Measurements from ENCODE around the gene SLC5A8.

SLC5A8 gene, protein sequence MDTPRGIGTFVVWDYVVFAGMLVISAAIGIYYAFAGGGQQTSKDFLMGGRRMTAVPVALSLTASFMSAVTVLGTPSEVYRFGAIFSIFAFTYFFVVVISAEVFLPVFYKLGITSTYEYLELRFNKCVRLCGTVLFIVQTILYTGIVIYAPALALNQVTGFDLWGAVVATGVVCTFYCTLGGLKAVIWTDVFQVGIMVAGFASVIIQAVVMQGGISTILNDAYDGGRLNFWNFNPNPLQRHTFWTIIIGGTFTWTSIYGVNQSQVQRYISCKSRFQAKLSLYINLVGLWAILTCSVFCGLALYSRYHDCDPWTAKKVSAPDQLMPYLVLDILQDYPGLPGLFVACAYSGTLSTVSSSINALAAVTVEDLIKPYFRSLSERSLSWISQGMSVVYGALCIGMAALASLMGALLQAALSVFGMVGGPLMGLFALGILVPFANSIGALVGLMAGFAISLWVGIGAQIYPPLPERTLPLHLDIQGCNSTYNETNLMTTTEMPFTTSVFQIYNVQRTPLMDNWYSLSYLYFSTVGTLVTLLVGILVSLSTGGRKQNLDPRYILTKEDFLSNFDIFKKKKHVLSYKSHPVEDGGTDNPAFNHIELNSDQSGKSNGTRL

DNA sequence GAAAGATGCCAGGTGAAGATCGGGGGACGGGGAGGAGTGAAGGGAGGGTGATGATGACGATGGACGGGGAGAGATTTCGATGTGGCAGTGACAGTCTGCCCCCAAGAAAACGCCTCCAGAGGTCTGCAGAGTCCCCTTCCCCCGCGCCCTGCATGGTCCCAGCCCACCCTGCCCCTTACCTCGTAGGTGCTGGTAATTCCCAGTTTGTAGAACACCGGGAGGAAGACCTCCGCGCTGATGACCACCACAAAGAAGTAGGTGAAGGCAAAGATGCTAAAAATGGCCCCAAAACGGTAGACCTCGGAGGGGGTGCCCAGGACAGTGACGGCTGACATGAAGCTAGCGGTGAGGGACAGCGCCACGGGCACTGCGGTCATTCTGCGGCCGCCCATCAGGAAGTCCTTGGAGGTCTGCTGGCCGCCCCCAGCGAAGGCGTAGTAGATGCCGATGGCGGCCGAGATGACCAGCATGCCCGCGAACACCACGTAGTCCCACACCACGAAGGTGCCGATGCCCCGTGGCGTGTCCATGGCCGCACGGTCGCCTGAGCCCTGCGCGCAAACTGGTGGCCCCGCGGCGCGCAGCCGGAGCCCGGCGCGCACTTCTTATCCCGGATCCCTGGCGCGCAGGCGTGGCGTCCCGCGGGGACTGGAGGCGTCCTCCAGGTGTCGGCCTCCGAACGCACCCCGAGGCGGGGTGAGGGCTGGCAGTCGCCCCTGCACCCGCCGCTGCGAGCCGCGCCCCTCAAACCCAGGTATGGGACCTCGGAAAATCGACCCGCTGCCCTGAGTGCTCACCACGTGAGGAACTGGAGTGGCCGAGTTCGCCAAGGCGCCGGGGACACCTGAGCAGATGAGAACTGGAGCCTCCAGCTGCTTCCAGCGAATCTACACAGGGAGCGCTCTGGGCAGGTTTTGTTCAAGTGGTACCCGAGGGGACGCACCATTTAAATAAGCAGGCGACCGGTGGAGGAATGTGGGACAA, at the start of gene SLC5A8:
SLC5A8 (minus strand) TSS at position 920 of the 984 bp plus-strand sequence; CDS start at position 530, 390 bp downstream.
- no peak for DNase-seq (ENCODE audit: low spot score)

DNA sequence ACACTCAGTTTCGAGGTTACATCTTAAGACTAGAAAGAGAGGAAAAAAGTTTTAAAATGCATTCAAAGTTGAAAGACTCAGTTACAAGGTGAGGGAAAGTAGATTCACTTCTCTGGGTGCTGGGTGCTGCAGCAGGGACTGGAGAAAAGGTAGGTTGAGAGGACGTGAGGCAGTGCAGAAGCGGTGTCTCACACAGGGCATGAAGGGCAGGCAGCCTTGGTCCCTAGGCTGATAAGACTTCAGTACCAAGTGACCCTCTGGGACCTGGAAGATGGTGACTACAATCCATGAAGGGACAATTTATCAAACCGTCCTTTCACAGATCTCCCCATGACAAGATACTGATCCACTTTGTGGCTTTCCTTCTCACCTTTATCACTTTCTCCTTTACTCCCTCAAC, 47.3 kb upstream of the SLC5A8 start:
- DNase-seq (ENCODE audit: low spot score), result no peak

DNA sequence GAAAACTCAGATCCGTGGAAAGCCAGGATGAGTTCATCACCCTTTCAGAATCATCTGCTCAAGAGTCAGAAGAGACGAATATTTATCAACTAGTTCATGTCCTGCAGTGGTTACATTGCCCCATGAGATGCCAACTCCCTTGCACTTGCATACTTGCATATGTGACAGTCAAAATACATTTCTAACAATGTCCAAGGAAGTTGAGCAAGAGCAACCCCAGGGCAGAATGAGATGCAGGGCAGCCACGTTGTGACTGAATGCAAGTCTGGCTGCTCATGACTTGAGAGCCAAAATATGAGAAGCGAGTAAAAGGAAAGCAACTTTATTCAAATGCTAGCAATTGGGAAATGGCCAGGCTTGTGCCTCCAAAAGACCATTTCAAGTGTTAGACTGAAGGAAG, 46.2 kb upstream of the SLC5A8 start:
- no peak for DNase-seq (ENCODE audit: low spot score)

DNA sequence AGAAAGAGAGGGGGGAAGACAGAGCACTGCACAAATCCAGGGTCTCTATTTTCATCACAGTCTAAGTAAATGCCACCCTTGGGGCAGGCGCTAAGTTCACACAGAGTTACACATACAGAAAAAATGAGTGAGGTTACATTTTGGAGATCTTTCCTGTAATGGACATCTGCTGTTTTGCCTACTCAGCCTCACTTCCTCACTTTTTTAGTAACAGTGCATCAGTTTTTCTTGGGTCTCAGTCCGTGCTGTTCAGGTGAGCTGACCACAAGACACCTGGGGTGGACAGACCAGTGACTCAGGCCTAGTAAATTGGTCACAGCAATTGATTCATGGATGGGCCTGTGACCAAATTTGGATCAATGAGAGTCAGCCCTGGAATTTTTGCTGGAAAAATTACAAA, 33.6 kb upstream of the SLC5A8 start:
- no peak for DNase-seq (ENCODE audit: low spot score)

DNA sequence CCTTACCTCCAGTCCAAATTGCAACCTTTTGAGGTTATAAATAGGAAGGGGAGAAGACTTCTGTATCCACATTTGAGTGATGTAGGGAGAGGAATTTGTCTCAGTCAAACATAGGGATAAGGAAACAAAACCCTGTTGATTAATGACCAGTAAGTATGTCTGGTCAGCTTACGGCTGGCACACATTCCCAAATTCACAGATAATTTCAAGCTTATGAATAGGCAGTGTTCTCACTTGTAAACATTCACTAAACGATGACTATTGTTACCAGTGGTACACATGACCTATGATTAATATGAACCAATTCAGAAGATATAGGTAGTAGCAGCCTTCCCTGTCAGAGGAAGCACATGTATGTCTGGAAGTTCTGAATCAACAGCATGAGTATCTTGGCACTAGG, 33.0 kb upstream of the SLC5A8 start:
- DNase-seq (ENCODE audit: low spot score), result no peak

DNA sequence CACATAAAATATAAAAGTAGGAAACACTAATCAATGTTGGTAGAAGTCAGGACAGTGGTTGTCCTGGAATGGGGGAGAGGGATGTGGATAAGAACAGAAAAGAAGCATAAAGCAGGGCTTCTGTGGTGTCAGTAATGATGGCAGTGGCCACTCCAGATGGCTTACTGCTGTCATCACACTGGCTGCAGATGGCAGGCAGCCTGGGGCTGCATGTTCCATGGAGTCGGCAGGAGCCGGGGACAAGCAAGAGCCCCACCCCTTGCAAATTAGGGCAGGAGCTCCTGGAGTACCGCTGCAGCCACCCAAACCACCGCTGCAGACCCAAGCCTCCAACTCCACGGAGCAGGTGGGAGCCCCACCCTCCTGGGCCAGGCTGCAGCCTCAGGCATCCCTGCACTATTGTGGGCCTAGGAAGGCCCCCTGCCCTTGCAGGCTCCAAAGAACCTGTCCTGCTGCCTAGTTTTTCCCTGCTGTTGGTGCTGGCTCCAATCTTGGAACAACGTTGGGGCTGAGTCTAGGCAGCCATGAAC, 28.8 kb upstream of the SLC5A8 start:
- no peak for DNase-seq (ENCODE audit: low spot score)

DNA sequence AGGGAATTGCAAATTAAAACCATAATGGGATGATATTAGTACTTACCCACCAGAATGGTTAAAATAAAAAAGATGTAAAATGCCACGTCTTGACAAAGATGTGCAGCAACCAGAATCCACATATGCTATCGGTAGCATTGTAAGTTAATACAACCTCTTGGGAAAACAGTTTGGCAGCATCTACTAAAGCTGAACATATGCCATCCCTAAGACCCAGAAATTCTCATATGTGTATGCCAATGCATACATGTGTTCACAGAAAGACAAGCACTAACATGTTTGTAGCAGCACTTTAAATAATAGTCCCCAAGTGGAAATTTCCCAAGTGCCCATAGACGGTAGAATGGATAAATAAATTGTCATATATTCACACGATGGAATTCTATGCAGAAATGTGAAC, 28.3 kb upstream of the SLC5A8 start:
- DNase-seq (ENCODE audit: low spot score), result no peak

DNA sequence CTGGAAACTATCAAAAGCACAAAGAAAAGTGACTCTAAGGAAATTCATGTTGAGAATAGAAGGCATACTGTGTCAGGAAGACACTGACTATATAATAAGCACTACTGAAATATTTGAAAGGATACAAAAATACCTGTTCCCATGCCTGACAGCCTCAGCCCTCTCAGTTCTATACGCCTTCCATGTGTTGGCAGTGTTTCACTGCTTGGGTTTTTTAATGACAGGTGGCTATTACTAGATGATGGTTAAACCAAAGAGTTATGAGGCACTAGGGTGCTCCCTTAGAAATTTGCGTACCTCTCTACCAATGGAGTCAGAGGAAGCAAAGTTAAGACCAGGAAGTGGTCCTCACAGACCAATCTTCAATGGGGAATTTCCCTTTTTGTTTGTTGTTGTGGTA, 25.6 kb upstream of the SLC5A8 start:
- no peak for DNase-seq (ENCODE audit: low spot score)

DNA sequence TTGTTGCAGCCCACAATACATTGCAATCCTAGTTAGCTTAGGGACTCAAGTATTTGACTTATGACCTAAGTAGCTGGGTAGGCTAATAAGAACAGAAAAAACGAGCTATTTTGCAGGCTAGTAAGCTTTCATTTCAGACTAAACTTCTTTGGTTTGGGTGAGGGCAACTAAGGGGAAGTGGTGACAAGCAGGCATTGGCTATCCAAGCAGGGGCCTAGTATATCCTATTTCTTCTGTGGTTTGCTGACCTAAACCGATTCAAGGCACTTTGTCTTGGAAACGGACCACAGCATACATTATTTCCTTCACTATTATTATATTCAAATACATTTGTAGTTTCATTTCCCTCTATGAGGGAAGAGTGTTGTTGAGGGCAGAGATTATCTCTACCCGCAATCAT, 21.6 kb upstream of the SLC5A8 start:
- DNase-seq (ENCODE audit: low spot score), result no peak

DNA sequence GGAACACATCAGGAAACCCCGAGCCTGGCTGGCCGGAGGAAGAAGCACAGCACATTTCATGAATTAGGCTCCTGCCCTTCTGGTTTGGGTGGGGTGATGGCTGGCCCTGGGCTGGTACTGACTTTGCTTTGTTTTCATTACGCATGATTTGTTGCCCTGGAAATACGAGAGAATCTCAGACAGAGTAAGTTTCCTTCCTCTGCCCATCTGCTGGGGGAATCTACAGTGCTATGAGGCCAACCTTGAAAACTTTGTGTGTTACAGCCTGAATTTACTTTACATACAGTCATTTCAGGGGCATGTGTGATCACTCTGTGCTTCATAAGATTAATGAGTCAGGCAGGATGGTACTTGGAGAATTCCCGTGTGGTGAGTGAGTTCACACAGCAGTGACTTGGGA, 20.5 kb upstream of the SLC5A8 start:
- DNase-seq (ENCODE audit: low spot score), result no peak

DNA sequence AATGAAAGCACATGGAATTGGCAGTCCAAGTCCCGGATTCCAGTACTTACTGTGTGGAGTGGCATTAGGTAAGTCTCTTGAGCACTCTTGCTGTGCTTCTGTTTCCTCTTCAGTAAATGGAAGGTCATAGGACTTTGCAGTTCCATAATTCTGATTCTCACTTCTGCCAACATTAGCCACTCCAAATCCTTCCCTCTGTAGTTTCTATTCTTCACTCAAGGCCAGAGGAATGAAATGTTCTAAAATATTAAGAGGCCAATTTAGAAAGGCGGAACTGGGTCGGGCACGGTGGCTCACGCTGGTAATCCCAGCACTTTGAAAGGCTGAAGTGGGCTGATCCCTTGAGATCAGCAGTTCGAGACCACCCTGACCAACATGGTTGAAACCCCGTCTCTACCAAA, 19.8 kb upstream of the SLC5A8 start:
- DNase-seq (ENCODE audit: low spot score), result no peak

DNA sequence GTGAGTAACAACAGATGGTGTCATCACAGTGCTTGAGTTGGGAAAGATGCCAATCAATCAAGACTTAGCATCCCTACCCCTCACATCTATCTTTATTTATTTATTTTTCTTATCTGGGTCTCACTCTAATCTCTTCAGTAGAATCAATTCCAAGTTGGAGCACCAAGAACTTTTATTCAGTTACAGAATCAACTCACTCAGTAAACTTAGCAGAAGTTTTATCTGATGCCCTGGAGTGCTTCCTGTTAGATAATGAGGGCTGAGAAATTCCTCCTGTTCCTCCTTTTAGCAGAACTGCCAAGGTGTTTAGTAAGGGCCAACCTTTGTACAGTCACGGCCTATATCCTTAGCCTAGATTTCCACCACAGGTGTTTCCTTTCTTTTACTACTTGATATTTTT, 11.3 kb upstream of the SLC5A8 start:
- no peak for DNase-seq (ENCODE audit: low spot score)

DNA sequence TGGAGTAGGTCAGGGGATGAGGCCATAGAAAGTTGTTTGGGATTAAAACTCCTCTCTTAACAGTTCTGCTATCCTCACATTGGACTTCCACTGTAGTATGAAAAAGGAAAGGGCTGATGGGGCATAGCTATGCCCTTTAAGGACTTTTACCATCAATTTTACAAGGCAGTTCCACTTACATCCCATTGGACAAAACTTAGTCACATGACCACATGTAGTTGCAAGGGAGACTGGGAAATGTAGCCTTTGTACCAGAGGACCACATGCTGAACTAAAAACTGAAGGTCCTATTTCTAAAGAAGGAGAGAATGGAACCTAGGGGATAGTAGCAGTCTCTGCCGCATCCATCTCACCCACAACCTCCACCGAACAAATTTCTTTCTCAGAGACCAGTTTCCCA, 6.8 kb upstream of the SLC5A8 start:
- no peak for DNase-seq (ENCODE audit: low spot score)

DNA sequence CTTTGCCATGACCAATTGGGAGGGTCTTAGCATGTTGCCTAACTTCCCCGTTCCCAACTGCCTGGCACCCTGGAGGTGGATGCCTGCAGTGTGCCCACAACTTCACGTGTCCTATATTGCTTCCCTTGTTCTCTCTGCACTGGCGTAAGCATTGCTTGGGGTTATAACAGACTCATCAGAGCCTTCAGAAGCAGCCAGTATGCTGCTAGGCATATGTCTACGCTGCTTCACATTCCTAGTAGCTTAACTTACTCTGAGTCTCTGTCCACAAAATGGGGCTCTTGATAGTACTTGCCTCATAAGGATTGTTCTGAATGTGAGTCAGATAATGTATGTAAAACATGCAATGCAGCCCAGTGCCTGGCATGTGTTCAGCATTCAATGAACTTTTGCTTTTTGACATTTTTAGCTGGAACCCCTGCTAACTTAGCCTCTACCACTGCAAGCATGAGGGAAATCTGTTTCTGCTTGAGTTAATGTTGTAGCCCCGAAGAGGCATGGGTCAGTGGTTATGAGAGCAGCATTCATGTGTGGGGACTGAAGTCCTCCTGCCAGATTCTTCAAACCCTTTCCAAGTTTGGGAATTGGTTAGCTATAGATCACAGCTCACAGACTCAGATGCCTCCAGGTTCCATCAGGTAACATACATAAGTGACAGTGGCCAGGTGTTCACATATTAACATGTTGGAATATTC, 2.8 kb downstream of the SLC5A8 start:
- no peak for DNase-seq (ENCODE audit: low spot score)

DNA sequence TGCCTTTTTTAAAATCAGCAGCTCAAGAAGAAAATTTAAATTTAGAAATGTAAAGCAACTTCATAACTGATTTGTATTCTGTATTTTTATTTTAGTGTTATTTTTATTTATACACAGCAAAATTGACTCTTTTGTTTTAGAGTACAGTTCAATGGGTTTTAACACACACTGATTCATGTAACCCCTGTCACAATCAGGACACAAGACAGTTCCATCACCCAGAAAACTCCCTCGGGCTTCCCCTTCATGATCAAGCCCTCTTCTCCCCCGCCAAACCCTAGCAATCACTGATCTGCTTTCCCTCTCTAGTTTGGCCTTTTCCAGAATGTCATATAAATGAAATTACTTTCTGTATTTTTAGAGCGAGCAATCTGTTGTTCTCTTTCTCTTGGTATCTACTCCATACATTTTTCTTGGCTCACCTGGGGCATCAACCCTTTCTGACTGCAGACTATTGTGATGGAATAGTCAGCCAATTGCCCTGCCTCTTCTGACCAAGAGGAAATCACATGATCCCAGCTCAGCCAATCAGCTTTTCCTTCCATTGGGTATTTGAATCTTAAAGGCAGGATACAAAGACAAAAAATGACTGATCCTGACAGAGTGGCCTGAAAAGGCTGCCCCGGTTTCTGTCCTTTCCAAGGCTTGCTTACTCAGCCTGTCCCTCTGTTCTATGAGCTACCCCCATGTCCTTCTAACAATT, 5.3 kb downstream of the SLC5A8 start:
- DNase-seq (ENCODE audit: low spot score), result peak; percentile 16

DNA sequence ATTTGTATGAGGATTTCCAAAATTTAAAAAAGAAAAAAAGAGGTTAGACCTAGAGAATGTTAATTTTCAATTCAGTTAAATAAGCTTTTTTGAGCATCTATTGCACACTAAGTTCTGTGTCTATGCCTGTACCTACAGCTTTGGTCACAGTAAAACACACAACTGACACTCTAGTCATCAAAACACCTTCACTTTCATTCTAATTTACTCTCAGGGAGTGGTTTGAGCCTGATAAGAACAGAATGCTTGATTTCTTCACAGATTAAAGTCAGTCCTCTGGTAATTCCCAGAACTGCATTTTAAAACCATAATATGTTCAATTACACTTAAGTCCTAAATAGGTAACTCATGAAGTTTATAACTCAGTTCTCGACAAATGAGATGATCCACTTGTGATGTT, 9.2 kb downstream of the SLC5A8 start:
- DNase-seq (ENCODE audit: low spot score), result no peak

DNA sequence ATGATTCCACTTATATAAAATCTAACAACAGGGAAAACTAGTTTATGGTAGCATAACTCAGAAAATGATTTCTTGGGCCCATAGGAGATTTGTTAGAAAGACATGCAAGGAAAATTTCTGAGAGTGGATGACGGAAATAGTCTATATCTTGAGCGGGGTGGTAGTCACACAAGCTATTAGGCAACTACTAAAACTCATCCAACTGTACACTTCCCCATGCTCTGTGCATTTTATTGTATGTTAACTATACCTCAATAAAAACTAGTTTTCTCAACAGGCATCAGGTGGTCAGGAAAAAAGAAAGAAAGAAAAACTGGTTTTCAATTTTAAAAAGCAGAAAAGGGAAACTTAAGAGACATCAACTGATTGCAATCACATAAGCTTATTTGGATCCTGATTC, 9.9 kb downstream of the SLC5A8 start:
- no peak for DNase-seq (ENCODE audit: low spot score)

DNA sequence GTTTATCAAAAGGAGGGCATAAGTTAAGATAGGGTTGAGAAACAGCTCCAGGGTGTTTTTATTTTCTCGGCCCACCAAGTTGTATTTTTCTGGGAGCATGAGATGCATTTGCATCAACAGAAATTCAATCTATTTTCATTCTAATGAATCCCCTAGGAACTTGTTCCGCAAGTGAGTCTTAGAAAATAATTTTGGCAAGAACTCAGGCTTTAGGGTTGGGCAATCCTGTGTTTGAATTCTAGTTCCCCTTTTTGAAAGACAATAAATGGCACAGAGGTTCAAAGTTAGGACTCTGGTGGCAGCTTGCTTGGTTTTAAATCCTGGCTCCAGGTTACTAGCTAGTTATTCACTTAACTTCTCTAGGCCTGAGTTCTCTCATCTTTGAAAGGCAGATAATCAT, 23.7 kb downstream of the SLC5A8 start:
- no peak for DNase-seq (ENCODE audit: low spot score)

DNA sequence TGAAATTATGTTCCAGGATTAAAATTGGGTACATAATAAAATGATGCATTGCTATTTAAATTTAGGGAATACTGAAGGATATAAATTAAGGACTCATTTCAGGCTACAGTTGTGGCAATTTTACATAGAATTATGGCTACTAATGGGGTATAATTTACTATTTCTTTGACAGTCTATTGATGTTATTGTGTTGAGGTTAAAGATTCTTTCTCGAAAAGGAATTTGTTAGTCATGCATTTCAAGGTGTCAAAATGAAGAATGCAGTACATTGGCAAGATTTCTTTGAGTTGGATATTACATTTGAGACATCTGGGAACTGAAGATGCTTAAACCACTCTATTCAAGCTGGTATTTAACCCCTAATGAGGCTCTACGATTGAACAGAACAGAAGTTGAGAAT, 28.3 kb downstream of the SLC5A8 start:
- DNase-seq (ENCODE audit: low spot score), result no peak

DNA sequence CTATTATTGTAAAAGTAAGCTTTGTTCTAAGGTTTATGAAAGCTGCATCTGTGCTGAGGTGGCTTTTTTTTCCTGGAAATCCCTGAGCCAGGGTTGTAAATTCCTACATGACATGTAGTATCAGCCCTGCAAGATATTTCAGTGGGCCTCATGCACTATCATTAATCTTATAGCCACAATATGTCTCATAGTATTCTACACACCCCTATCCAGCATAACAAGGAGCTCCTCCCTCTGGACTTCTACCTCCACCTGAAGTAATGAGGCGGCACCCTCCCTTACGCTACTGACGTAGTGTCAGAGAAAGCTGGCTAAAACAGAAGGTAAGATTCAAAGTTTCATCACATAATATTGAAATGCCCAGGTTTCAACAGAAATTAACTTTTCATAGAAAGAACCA, 35.5 kb downstream of the SLC5A8 start:
- no peak for DNase-seq (ENCODE audit: low spot score)

DNA sequence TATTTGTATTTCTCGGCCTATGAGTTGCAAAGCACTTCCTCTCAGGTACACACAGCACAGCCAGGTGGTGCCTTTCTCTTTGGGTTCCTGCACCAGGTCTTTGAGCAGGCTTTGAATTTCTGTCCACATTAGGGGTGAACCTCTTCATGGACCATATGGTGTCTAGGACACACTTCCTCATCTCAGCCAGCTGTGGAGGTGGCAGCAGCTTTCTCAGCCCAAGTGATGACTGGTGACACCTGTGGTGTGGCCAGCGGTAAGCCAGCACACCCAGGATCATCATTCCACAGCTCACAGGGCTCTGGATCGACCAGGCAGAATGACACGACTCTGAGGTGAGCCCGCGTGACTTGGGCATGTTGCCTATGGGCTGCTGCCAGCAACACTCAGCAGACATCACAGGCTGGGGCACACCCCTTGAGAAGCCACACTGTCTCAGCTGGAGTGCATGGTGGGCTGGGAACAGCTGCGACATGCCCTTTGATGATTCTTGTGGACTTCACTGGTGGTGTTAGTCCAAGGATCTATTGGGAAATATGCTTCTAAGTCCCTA, 36.8 kb downstream of the SLC5A8 start:
- no peak for DNase-seq (ENCODE audit: low spot score)

Data from NAMALWA (cell line).